DOHH2 (cell line): Measurements from ENCODE around the gene PHRF1.

Experiments
- H3F3A ChIP-seq: fragments of 200-600 bp; sonication (generic), shearing (Covaris generic); 2 replicates; pipeline ENCODE4 v1.6.0; 2016; ENCODE audit warnings: antibody characterized with exemption, mild to moderate bottlenecking; ENCODE audit not compliant: control insufficient read depth, insufficient read depth
- H3K27ac ChIP-seq: fragments of 200-600 bp; sonication (generic); 2 replicates; pipeline ENCODE4 v1.5.1; 2014; ENCODE audit warnings: low read depth, mild to moderate bottlenecking, low read length, moderate library complexity
- H3K27me3 ChIP-seq: fragments of 200-600 bp; sonication (generic); 2 replicates; pipeline ENCODE4 v1.6.1; 2014; ENCODE audit warnings: mild to moderate bottlenecking, low read length, mixed read lengths; ENCODE audit not compliant: control insufficient read depth
- H3K36me3 ChIP-seq: fragments of 200-600 bp; sonication (generic); 2 replicates; pipeline ENCODE4 v1.6.1; 2014; ENCODE audit warnings: mild to moderate bottlenecking, low read length, moderate library complexity, mixed read lengths; ENCODE audit not compliant: control insufficient read depth
- H3K4me1 ChIP-seq: fragments of 200-600 bp; sonication (generic); 2 replicates; pipeline ENCODE4 v1.6.1; 2014; ENCODE audit warnings: mild to moderate bottlenecking, low read length, mixed read lengths; ENCODE audit not compliant: control insufficient read depth
- H3K4me2 ChIP-seq: fragments of 200-600 bp; sonication (generic); 2 replicates; pipeline ENCODE4 v1.6.0; 2014; ENCODE audit warnings: mild to moderate bottlenecking, low read length, moderate library complexity
- H3K4me3 ChIP-seq: fragments of 200-600 bp; sonication (generic); 2 replicates; pipeline ENCODE4 v1.5.1; 2014; ENCODE audit warnings: mild to moderate bottlenecking, low read length, mixed read lengths
- H3K79me2 ChIP-seq: fragments of 200-600 bp; sonication (generic); 2 replicates; pipeline ENCODE4 v1.6.1; 2014; ENCODE audit warnings: mild to moderate bottlenecking, low read length, mixed read lengths; ENCODE audit not compliant: control insufficient read depth
- H3K9me2 ChIP-seq: fragments of 200-600 bp; sonication (generic); replicated peaks from 2 replicates; pipeline ENCODE4 v1.6.1; 2014; ENCODE audit warnings: mild to moderate bottlenecking, low read length, mixed read lengths; ENCODE audit not compliant: control insufficient read depth
- H3K9me3 ChIP-seq: fragments of 200-600 bp; sonication (generic); 2 replicates; pipeline ENCODE4 v1.6.1; 2014; ENCODE audit warnings: antibody characterized with exemption, low read length, mixed read lengths; ENCODE audit not compliant: control insufficient read depth, insufficient read depth
- H4K20me1 ChIP-seq: fragments of 200-600 bp; sonication (generic); 2 replicates; pipeline ENCODE4 v1.6.0; 2014; ENCODE audit warnings: low read depth, mild to moderate bottlenecking, antibody characterized with exemption, low read length, moderate library complexity; ENCODE audit not compliant: control insufficient read depth, insufficient read depth
- EZH2phosphoT487 ChIP-seq: fragments of 200-600 bp; sonication (generic); IDR thresholded peaks from 2 replicates; pipeline ENCODE4 v1.6.1; 2017; ENCODE audit warnings: borderline replicate concordance, mild to moderate bottlenecking, antibody characterized with exemption, low read length, moderate library complexity, mixed read lengths
- TF ChIP-seq, protein P1 (sequence below): fragments of 200-600 bp; sonication (generic); IDR thresholded peaks from one replicate; pipeline ENCODE4 v1.5.1; 2014; ENCODE audit warnings: antibody characterized with exemption, mild to moderate bottlenecking, low read depth, low read length; ENCODE audit not compliant: poor library complexity, severe bottlenecking

PHRF1 gene

DNA sequence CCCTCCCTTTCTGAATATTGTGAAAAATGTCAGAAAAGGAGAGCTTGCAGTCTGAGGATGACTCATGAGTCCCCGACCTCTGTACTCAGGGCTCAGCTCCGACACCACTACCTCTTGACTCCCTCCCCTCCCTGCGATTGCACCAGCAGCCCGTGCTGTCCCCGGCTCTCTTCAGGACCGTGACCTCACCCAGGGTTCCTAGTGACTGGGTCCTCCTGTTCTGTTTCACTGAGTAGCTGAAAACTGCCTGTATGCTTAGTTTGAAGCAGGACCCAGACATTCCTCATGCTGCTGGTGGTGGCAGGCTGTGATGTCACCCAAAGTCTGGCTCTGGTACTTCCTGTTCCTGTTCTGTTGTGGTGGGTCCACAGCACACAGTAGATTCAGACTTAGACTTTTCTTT, 11.7 kb downstream of the PHRF1 start:
- Histone ChIP-seq H3K27ac (no peak overlapping the region), H3K9me3 (no peaks in the 10 kb centered on the region), H3K9me2 (no peaks in the 10 kb centered on the region), H4K20me1 (peaks cover 6% of the 10 kb centered on the region), H3K79me2 (peaks cover 49% of the 10 kb centered on the region), H3K27me3 (no peaks in the 10 kb centered on the region), H3K4me2 (no peak overlapping the region), H3K36me3 (peaks cover 76% of the 10 kb centered on the region), H3F3A (no peaks in the 10 kb centered on the region), H3K4me1 (no peaks in the 10 kb centered on the region), H3K4me3 (no peak overlapping the region)
- TF ChIP-seq, protein P1, sequence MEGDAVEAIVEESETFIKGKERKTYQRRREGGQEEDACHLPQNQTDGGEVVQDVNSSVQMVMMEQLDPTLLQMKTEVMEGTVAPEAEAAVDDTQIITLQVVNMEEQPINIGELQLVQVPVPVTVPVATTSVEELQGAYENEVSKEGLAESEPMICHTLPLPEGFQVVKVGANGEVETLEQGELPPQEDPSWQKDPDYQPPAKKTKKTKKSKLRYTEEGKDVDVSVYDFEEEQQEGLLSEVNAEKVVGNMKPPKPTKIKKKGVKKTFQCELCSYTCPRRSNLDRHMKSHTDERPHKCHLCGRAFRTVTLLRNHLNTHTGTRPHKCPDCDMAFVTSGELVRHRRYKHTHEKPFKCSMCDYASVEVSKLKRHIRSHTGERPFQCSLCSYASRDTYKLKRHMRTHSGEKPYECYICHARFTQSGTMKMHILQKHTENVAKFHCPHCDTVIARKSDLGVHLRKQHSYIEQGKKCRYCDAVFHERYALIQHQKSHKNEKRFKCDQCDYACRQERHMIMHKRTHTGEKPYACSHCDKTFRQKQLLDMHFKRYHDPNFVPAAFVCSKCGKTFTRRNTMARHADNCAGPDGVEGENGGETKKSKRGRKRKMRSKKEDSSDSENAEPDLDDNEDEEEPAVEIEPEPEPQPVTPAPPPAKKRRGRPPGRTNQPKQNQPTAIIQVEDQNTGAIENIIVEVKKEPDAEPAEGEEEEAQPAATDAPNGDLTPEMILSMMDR = no peak
- TF ChIP-seq EZH2phosphoT487 = no peak

DNA sequence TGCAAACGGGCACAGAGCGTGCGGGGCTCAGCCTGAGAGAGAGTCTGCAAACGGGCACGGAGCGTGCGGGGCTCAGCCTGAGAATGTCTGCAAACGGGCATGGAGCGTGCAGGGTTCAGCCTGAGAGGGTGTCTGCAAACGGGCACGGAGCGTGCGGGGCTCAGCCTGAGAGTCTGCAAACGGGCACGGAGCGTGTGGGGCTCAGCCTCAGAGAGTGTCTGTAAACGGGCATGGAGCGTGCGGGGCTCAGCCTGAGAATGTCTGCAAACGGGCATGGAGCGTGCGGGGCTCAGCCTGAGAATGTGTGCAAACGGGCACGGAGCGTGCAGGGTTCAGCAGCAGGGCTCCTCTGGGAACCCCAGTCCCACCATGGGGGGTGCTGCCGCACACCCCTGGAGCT, 13.5 kb downstream of the PHRF1 start:
- Histone ChIP-seq H3K27ac (no peak overlapping the region), H3K9me3 (no peaks in the 10 kb centered on the region), H3F3A (no peaks in the 10 kb centered on the region), H3K4me2 (no peak overlapping the region), H3K27me3 (no peaks in the 10 kb centered on the region), H3K79me2 (peaks cover 42% of the 10 kb centered on the region), H3K36me3 (peaks cover 80% of the 10 kb centered on the region), H3K4me1 (no peaks in the 10 kb centered on the region), H4K20me1 (peaks cover 10% of the 10 kb centered on the region), H3K9me2 (no peaks in the 10 kb centered on the region), H3K4me3 (no peak overlapping the region)
- no peak for TF ChIP-seq EZH2phosphoT487
- TF ChIP-seq, protein P1 = no peak

DNA sequence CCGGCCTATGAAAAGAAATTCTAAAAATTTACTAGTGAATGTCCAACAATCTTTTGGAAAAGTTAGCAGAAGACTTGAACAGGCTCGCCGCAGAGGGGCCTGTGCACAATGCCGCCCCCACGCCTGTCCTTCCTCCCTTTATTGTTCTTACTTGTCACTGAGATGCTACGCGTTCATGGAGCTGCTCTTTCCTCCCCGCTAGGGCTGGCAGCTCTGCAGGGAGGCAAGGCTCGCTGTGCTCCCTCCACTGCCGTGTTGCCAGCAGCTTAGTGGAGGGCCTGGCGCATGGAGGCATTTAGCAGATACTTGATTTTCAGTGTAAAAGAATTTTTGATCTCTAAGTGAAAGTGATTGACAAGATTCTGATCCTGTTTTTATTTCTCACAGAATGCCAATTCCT, 14.7 kb downstream of the PHRF1 start:
- Histone ChIP-seq H3F3A (no peaks in the 10 kb centered on the region), H3K79me2 (peaks cover 40% of the 10 kb centered on the region), H3K9me2 (no peaks in the 10 kb centered on the region), H3K27me3 (no peaks in the 10 kb centered on the region), H3K27ac (no peak overlapping the region), H3K4me2 (no peak overlapping the region), H4K20me1 (peaks cover 6% of the 10 kb centered on the region; the same call in 1 of the 2 replicates), H3K9me3 (no peaks in the 10 kb centered on the region), H3K4me3 (no peak overlapping the region), H3K4me1 (no peaks in the 10 kb centered on the region), H3K36me3 (peaks cover 89% of the 10 kb centered on the region)
- TF ChIP-seq EZH2phosphoT487 = no peak
- TF ChIP-seq, protein P1 = no peak
